HCT116 (cell line): ENCODE results near the gene LRRC74B.
A peak's percentile ranks its signal among the peaks of the same experiment; 100 is the strongest.

Experiments
- CBX3 ChIP-seq: IDR thresholded peaks from 2 replicates; pipeline ENCODE4 v1.6.1; 2012; ENCODE audit warnings: low read depth
- CEBPB ChIP-seq: IDR thresholded peaks from 2 replicates; pipeline ENCODE4 v1.6.1; 2012; ENCODE audit warnings: low read depth
- EZH2 ChIP-seq: fragments of 200-600 bp; sonication (generic); IDR thresholded peaks from 2 replicates; pipeline ENCODE4 v1.6.1; 2017; ENCODE audit warnings: antibody characterized with exemption, mixed run types
- EZH2phosphoT487 ChIP-seq: fragments of 200-600 bp; IDR thresholded peaks from 2 replicates; pipeline ENCODE4 v1.6.1; 2018; ENCODE audit warnings: antibody characterized with exemption, borderline replicate concordance
- POLR2A ChIP-seq: IDR thresholded peaks from 2 replicates; pipeline ENCODE4 v1.7.0; 2011; ENCODE audit warnings: borderline replicate concordance; ENCODE audit not compliant: insufficient read depth, insufficient read length; ENCODE audit errors: extremely low read depth
- POLR2AphosphoS5 ChIP-seq: IDR thresholded peaks from 2 replicates; pipeline ENCODE4 v1.6.1; 2011; ENCODE audit warnings: mild to moderate bottlenecking, low read depth, low read length, moderate library complexity
- RAD21 ChIP-seq: IDR thresholded peaks from 2 replicates; pipeline ENCODE4 v1.6.1; 2012; ENCODE audit warnings: low read depth, mild to moderate bottlenecking
- SIN3A ChIP-seq: IDR thresholded peaks from 2 replicates; pipeline ENCODE4 v1.6.1; 2012; ENCODE audit warnings: low read depth
- SP1 ChIP-seq: IDR thresholded peaks from 2 replicates; pipeline ENCODE4 v1.6.1; 2012; ENCODE audit warnings: low read depth
- YY1 ChIP-seq: IDR thresholded peaks from 2 replicates; pipeline ENCODE4 v1.6.1; 2011; ENCODE audit warnings: low read length, low read depth, moderate library complexity, mild to moderate bottlenecking; ENCODE audit not compliant: insufficient replicate concordance; ENCODE audit errors: extremely low read depth
- ZNF274 ChIP-seq: fragments of 200-500 bp; sonication (Bioruptor generic); IDR thresholded peaks from 2 replicates; pipeline ENCODE4 v1.6.1; 2014; ENCODE audit warnings: mild to moderate bottlenecking, low read depth, low read length, inconsistent platforms
- TF ChIP-seq, protein P1 (sequence below), 3 experiments: fragments of 200-600 bp in 1 of 3; sonication (generic) in 1 of 3; IDR thresholded peaks in 2 of 3; conservative IDR thresholded peaks in 1 of 3; 2 replicates each; pipeline ENCODE4 v1.5.1; 2012 to 2017; ENCODE audit warnings: low read depth in 2 of 3, low read length in 2 of 3, antibody characterized with exemption in 1 of 3, borderline replicate concordance in 1 of 3, control low read depth in 1 of 3, mild to moderate bottlenecking in 1 of 3, mixed read lengths in 1 of 3, mixed run types in 1 of 3, moderate library complexity in 1 of 3; ENCODE audit not compliant: insufficient read depth in 1 of 3
- TF ChIP-seq, protein P2 (sequence below): IDR thresholded peaks from 2 replicates; pipeline ENCODE4 v1.6.1; 2011; ENCODE audit warnings: mild to moderate bottlenecking, low read length, moderate library complexity; ENCODE audit not compliant: insufficient replicate concordance; ENCODE audit errors: extremely low read depth

DNA sequence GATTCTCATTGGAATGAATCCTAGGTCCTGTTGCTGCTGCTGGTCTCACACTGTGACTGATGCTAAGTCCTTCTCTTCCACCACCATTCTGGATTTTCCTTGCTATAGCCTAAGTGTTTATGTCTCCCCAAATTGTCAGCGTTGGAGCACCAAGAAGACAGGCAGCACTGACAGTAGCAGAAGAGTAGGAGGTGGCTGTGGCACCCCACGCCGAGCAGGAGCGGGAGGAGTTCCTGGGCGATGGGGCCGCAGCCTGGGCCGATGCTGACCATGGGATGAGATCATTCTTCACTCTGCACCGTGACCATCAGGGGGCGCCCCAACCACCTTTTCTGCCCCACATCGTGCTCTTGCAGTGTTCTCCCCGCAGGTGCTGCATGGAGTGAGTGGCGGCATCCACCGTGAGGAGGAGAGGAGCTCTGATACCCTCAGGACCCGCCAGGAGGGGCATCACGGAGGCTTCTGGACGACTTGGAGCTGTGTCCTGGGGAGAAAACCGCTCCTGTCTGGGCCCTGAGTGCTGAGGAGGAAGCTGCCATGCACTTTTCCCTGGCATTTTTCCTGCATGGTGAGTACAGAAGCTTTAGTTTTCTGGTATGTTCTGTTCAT is 57.0 kb downstream of the LRRC74B start:
- TF ChIP-seq EZH2 (no peak), POLR2AphosphoS5 (0 out of 2 replicates have a peak, but pooled peaks have one; percentile 16), RAD21 (peak; percentile 54), POLR2A (no peak), CBX3 (peak; percentile 73), YY1 (no peak), SIN3A (no peak; the same call in 1 of the 2 replicates), CEBPB (no peak), EZH2phosphoT487 (no peak), SP1 (no peak), ZNF274 (no peak)
- TF ChIP-seq, protein P1, sequence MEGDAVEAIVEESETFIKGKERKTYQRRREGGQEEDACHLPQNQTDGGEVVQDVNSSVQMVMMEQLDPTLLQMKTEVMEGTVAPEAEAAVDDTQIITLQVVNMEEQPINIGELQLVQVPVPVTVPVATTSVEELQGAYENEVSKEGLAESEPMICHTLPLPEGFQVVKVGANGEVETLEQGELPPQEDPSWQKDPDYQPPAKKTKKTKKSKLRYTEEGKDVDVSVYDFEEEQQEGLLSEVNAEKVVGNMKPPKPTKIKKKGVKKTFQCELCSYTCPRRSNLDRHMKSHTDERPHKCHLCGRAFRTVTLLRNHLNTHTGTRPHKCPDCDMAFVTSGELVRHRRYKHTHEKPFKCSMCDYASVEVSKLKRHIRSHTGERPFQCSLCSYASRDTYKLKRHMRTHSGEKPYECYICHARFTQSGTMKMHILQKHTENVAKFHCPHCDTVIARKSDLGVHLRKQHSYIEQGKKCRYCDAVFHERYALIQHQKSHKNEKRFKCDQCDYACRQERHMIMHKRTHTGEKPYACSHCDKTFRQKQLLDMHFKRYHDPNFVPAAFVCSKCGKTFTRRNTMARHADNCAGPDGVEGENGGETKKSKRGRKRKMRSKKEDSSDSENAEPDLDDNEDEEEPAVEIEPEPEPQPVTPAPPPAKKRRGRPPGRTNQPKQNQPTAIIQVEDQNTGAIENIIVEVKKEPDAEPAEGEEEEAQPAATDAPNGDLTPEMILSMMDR (IDR thresholded peaks at IDR 0.05 in 2 of 3, conservative IDR thresholded peaks at IDR 0.05 in 1 of 3; ENCODE audit: borderline replicate concordance in 1 of 3, insufficient read depth in 1 of 3, low read depth in 2 of 3, low read length in 2 of 3) = peak; percentile 81 to 88 (median 88)
- TF ChIP-seq, protein P2, sequence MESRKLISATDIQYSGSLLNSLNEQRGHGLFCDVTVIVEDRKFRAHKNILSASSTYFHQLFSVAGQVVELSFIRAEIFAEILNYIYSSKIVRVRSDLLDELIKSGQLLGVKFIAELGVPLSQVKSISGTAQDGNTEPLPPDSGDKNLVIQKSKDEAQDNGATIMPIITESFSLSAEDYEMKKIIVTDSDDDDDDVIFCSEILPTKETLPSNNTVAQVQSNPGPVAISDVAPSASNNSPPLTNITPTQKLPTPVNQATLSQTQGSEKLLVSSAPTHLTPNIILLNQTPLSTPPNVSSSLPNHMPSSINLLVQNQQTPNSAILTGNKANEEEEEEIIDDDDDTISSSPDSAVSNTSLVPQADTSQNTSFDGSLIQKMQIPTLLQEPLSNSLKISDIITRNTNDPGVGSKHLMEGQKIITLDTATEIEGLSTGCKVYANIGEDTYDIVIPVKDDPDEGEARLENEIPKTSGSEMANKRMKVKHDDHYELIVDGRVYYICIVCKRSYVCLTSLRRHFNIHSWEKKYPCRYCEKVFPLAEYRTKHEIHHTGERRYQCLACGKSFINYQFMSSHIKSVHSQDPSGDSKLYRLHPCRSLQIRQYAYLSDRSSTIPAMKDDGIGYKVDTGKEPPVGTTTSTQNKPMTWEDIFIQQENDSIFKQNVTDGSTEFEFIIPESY = no peak
